ENCODE data around the gene KRT71.

Gene KRT71

DNA sequence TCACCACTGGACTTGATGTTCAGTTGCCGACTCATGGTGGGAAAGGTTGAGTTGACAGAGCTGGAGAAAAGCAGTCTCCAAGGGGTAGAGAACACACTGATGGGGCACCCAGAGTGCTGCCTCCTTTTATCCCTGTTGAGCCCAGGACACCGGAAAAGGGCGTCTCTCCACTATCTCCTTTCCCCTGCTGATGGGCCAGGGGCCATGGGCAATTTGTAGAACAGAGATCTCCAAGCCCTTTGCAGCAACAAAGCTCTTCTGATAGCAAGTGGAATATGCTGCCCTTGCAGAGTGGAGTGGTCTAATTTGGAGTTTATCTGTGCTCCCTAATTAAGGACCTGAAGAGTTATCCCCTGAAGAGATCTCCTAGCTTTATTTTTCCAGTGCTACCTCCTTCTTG, 20.8 kb upstream of the KRT71 start, which contains the start of gene KRT74:
Gene KRT74, minus strand, starts transcription at position 101 of the 400 bp plus-strand sequence. Its CDS starts 66 bp downstream, at position 35.
- TF ChIP-seq CTCF (IDR thresholded peaks at IDR 0.05), result no peak

DNA sequence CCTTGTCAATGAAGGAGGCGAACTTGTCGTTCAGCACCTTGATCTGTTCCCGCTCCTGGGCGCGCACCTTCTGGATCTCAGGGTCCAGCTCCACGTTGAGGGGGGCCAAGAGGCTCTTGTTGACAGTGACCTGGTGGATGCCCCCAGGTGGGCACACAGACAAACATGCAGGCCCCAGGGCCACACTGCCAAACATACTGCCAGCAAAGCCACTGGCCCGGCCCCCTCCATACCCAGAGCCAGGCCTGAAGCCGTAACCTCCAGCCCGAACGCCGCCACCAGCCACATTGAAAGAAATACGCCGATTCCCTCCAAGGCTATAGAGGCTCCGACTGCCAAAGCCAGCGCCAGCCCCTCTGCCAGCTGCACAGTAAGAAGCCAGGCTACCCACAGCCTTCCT, 20.4 kb upstream of the KRT71 start:
- no peak for TF ChIP-seq CTCF (IDR thresholded peaks at IDR 0.05)

DNA sequence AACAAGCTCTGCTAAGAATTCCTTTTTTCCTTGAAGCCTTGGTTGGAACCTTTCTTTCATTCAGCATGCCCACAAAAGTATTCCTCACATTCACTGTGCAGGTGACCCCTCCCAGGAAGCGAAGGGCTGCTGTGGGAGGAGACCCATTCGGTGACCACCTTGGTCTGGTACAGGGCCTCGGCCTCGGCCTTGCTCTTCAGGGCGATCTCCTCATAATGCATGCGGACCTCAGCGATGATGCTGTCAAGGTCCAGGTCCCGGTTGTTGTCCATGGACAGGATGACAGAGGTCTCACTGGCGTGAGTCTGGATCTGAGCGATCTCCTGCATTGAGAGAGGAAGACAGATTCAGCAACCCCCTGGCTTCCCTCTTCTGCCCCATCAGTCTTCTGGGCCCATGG, 17.6 kb upstream of the KRT71 start:
- no peak for TF ChIP-seq CTCF (IDR thresholded peaks at IDR 0.05)

GRCh38 chr12:52568111-52568510, 15.2 kb upstream of the KRT71 start:
- no peak for TF ChIP-seq CTCF (IDR thresholded peaks at IDR 0.05)

GRCh38 chr12:52566847-52567291, 13.9 kb upstream of the KRT71 start:
- TF ChIP-seq CTCF (IDR thresholded peaks at IDR 0.05), result no peak

DNA sequence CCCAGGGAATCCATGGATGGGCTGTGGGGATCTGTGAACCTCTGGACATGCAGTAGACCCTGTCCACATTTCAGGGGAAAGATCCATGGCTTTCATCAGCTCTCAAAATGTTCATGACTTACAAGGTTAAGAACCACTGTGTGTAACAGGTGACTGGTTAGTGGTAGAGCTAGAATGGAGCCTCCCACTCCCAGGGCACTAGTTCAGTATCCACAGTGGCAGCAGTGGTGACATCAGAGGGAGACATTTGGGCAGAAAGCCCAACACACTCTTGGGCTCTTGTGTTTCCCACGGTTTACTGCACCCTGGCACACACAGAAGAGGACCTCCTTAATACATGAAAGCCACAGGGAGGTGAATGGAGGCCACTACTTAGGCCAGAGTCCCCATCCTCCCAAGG, 11.6 kb upstream of the KRT71 start:
- TF ChIP-seq CTCF (IDR thresholded peaks at IDR 0.05), result no peak

- no peak; the same call in 1 of the 2 replicates for TF ChIP-seq CTCF (IDR thresholded peaks at IDR 0.05)
Measured at GRCh38 chr12:52561880-52562449, 9.0 kb upstream of the KRT71 start.

DNA sequence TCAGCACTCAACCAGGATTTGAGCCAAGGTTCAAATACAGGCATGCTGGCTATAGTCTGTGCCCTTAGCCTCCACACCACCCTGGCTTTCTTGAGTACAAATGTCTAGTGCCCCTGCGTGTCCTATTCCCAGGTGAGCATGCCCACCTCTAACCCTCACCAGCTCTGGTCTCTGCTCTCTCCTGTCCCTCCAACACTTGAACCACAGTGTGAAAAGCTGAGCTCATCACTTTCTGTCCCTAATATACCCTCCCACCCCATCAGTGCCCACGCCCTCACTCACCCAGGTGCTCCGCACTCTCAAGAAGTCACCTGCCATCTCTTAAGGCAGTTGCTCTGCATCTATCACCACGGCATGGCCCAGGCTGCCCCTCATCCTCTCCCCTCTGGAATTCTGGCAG, 7.0 kb upstream of the KRT71 start:
- no peak for TF ChIP-seq CTCF (IDR thresholded peaks at IDR 0.05)
